Fibroblast of skin of left quadriceps (primary cell): Measurements from ENCODE around the gene PGA5.
"Not testable (repeated sequence)": the region's sequence is repeated elsewhere in the genome, so short reads cannot be mapped to it uniquely, and the experiment has no call there.

Experiments
- DNase-seq, 2 experiments: peaks; one replicate each; pipeline ENCODE4 v3.0.0-alpha.2; 2013; ENCODE audit warnings: low read depth in 2 of 2

PGA5 gene

DNA sequence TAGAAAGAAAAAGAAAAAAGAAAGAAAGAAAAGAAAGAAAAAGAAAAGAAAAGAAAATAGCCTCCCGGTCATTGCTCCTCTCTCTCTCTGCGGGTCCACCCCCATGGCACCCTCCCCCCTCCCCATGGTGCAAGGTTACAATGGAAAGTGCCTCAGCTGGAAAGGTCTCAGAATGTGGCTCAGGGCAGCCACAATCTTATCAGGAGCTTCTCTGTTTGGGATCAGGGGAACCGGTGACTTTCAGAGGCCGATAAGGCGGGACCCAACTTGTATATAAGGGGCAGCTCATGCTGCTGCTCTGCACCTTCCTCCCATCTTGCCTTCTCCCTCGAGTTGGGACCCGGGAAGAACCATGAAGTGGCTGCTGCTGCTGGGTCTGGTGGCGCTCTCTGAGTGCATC, at the start of gene PGA5:
Gene PGA5 (plus strand): TSS at position 301 of the 400 bp plus-strand sequence. CDS start 52 bp downstream, at position 353.
- DNase-seq, result not testable (repeated sequence)

DNA sequence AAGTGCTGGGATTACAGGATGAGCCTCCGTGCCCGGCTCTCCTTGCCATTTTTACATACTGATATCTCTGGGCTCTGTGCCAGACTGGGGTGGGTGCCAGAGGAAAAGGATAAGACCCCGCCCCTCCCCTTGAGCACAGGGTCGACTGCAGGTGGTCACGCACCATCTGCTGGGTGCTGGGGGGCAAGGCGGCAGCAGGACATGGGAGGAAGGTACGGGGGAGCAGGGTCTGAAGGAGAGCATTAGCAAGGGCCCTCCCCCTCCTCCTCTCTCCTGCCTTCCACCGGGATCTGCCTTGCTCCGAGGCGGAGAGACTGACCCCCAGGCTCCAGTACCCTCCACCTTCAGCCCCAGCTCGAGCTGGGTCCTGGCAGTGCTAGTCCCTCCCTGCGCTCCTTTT, 47.4 kb upstream of the PGA5 start:
- no peak for DNase-seq

DNA sequence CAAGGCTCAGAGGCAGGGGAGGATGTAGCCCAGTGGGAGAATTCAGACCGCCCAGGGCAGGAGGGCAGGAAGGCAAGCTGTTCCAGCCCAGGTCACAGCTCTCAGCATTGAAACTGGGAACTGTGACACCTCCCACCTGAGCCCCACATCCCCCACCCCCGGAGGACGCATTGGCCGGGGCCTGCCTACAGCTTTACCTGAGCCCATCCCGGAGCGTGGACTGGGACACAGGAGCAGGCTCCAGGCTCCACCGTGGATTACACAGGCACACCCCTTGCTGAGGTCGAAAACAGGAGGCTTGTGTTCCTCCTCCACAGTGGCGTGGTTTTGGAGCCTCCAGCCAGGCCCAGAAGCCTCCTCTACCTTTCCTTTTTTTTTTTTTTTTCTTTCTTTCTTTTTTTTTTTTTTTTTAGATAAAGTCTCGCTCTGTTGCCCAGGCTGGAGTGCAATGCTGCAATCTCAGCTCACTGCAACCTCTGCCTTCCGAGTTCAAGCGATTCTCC, 46.8 kb upstream of the PGA5 start:
- no peak for DNase-seq

DNA sequence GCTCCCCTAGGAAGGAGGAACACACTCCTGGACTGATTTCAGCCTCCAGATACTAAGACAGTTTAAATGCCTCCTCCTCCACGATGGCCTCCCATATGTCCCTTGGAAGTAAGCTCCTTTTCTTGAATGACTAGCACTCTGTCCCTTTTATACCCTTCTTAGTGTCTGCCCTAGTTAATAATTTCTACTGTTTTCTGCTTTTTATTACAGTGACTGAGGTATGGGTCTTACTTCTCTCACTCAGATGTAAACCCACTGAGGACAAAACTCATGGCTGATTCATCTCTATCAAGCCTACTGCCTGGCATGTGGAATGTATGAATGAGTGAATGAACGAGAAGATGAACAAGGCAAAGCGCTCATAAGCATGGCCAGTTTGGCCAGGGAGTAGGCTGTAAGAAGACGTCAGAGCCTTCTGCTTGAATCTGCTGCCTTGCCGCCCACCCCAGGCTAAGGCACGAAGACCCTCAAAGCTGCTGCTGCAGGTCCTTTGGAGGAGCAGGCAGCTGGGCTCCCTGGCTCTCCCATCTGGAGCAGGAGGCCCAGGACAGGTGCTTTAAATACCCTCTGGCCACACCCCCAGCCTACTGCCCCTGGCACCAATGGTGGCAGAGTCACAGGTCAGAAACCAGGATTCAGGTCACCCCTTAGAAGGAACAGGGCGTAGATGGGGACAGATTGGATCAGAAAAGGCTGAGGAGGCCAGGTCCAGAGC, 45.8 kb upstream of the PGA5 start:
- no peak for DNase-seq

DNA sequence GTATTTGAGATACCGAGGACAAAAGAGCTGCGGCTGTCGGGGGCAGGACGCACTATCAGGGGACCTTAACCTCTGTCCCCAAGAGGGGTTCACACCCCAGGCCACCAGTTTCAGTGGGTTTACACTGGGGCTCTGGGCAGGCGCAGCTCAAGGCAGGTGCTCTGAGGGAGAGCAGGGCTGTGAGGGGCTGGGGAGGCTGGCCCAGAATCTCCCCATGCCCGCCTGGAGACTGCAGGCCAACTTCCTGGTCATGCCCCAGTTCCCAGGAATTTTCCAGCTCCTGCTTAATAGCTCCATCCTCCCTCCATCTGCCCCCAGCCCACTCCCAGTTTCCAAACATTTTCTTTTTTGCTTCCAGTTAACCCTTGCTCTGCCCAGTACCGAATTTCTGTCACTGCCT, 45.3 kb upstream of the PGA5 start:
- no peak for DNase-seq

DNA sequence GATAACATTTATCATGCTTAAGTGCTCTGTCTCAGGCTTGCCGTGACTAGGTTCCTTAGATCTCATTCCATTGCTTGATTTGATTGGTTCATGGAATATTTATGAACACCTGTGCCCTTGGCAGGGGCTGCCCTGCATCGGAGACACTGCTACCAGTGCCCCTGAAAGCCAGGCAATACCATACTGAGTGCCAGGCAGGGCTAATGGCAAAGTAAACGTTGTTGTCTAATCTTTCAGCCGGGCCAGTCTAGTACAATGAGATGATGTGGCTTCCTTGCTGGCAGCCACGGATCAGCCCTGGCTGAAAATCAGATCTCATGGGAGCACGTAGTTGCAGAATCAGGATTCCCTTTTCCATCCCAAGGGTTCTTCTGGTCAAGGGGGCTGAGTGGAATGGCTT, 42.6 kb upstream of the PGA5 start:
- DNase-seq, result no peak

DNA sequence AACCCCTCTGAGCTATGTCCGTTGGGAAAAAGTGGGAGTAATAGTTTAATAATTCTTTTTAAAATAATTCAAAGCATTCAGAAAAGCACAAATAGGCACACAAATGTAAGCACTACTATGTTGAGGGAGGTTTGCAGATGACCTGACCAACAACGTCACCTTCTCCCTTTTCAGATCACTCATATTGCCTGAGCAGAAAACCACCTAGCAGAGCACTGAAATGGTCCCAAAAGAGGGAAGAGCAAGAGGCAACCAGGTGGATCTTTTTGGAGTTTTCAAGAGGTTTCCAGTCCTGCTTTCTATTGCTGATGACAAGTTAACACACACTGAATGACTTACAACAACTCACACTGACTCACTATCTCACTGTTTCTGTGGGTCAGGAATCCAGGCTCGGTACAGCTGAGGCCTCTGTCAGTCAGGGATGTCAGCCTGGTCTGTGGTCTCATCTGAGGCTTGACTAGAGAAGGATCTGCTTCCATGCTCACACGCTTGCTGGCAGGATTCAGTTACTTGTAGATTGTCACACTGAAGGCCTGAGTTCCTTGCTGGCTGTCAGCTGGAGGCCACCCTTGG, 41.9 kb upstream of the PGA5 start:
- no peak for DNase-seq

DNA sequence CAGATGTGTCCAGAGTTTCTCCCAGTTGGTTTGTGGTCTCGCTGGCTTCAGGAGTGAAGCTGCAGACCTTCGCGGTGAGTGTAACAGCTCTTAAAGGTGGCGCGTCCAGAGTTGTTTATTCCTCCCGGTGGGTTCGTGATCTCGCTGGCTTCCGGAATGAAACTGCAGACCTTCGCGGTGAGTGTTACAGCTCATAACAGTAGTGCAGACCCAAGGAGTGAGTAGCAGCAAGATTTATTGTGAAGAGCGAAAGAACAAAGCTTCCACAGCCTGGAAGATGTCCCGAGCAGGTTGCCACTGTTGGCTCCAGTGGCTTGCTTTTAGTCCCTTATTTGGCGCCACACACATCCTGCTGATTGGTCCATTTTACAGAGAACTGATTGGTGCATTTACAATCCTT, 39.5 kb upstream of the PGA5 start:
- DNase-seq, result no peak

DNA sequence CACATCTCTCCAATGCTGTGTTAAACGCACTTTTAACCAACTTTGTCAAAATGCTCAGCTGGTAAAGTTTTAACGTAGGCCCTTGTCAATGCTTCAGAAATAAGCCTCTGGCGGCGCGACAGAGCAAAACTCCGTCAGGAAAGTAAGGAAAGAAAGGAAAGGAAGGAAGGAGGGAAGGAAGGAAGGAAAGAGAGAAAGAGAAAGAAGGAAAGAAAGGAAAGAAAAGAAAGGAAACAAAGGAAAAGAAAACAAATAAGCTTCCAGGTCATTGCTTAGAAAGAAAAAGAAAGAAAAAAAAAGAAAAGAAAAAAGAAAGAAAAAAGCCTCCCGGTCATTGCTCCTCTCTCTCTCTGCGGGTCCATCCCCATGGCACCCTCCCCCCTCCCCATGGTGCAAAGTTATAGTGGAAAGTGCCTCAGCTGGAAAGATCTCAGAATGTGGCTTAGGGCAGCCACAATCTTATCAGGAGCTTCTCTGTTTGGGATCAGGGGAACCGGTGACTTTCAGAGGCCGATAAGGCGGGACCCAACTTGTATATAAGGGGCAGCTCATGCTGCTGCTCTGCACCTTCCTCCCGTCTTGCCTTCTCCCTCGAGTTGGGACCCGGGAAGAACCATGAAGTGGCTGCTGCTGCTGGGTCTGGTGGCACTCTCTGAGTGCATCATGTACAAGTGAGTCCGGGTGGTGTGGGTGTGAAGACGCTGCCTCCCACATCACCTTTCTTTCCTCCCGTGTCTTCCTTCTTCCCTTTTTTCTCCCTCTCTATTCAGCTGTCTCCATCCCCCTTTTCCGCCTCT, 37.8 kb upstream of the PGA5 start, which contains the start of gene PGA3:
Gene PGA3 (plus strand): TSS at position 566 of the 797 bp plus-strand sequence. CDS start 50 bp downstream, at position 616.
- DNase-seq, result not testable (repeated sequence)

DNA sequence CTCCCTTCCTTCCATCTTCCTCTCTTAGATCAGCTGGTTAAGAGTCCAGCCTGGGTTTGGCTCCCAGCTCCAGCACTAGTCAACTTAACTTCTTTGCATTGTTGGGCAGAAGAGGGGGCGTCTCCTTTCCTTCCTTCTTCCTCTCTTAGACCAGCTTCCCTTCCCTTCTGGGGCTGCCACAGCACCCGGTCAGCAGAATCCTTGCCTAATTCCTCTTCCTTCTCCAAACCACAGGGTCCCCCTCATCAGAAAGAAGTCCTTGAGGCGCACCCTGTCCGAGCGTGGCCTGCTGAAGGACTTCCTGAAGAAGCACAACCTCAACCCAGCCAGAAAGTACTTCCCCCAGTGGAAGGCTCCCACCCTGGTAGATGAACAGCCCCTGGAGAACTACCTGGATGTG, 37.1 kb upstream of the PGA5 start:
- DNase-seq, result not testable (repeated sequence)

DNA sequence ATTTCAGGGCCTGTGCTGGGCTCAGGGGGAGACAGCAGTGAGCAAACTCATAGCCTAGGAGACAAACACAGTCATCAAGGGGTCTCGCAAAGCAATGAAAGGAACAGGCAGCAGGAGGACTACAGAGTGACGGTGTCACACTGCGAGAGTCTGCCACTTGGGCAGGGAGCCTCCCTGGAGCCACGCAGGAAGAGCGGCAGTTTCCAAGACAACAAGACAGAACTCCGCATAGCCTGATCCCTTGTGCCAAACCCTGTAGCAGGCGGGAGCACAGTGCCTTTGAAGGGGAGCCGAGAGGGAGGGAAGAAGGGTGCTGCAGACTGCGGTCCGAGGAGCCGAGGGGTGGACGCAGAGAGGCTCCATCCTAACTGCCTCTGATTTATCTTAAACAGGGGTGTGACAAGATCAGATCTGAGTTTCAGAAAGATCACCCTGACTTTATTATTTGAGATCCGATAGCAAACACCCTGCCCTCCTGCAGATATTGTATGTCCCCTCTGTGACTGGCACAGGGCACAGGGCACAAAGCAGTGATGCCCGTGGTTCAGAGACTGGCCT, 36.4 kb upstream of the PGA5 start:
- not testable (repeated sequence) for DNase-seq

DNA sequence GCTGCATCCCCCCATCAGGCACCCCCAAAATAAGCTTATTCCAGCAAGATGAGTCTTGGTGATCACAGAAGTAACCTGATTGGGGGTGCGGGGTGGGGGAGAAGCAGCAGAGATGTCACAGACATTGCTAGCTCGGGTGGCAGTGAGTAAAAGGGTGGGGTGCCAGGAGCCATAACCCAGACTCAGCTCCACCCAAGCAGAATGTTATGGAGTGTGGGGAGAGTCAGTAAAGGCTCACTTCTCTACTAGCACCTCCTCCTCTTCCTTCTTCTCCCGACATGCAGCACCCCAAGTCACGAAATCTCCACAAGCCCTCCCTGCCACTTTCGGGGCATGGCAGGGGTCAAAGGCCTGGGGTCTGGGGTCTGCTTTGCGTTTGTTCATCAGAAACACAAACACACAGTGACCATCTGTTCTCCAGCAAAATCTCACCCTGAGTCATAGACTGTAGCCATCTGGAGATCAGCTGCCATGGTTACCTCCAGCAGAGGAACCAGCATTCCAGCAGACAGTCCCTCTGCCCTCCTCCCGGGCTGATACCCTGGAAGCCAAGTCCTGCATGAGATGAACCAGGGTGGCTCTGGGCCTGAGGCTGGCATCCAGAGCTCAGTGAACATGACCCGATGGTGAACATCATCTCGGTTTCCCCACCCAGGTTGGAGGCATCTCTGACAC, 33.2 kb upstream of the PGA5 start:
- not testable (repeated sequence) for DNase-seq

DNA sequence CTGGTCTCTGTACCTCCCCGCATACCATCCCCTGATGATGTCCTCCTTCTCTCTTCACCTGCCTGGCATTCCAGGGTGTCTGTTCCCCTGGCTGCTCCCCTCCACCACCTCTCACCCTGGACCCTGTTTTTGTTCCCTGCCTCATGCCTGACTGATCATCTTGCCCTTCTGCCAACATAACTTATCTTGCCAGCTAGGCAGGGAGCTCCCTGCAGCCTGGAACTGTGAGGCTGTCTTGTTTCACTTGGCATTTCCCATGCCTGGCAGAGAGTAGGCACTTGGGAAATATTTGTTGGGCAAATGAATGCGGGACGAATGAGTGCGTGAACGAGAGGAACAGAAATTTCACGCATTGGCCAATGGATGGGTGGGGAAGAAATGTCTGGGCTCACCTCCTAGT, 30.3 kb upstream of the PGA5 start:
- not testable (repeated sequence) for DNase-seq

DNA sequence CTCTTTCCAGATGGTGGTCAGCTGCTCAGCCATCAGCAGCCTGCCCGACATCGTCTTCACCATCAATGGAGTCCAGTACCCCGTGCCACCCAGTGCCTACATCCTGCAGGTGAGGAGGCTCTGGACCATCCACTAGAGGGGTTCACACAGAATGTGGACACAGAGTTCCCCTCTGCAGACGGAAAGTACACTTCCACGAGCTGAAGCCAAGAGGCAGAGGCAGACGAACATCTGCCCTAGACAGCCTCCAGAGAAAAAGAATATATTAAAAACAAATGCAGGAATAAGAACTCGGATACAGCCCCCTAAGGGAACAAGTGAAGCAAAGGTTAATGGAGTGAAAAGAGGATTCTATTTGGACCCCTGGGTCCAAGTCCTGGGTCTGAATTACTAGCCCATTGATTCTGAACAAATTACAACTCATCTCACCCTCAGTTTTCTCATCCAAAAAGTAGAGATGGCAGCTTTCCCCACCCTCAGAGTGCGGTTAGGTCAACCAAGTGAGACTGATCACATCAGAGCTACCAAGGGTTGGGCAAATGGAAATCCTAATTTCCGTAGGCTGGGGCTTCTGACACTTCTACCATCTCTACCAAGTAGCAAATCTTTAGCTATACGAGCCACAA, 29.5 kb upstream of the PGA5 start:
- DNase-seq, result not testable (repeated sequence)

DNA sequence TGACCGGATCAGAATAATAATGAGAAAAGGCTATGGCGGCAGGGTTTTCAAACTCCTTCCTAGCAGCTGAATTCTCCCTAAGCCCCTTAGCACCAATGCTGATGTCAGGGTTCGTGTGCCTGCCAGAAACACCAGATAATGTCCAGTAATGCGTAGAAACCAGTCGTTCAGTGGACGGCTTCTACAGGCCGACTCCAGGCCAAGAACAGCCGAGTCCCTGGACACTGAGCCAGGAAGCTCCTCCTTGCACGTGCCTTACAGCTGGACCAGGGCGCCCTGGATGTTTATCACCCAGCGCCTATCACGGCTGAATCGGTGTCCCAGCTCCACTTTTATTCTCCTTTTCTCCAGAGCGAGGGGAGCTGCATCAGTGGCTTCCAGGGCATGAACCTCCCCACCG, 28.8 kb upstream of the PGA5 start:
- DNase-seq, result not testable (repeated sequence)

DNA sequence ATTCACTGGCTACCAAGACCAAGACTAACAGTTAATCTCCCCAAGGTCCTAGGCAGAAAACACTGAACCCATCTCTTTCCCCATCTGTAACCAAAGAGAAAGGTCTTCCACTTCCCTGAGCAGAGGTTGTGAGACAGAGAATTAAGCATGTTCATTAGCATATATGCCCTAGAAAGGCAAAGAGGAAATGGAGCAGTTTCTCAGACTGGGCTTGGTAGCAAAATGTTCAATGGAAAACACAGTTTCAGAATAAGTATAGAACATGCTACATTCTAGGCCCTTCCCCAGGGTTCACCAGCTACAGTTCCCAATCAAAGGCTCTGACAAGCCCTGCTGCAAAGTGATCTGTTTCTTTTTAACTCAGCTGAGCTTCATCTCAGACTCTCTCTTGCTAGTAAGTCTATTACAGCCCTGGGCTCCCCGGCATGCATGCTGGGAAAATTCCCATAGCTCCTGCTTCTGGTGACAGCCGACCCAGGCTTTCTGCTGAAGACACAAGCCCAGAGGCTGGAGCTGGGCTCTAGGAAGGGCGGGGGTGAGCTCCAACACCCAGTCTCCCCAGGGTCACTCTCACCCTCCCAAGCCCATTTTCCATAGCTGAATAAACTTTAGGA, 27.2 kb upstream of the PGA5 start:
- DNase-seq, result not testable (repeated sequence)

DNA sequence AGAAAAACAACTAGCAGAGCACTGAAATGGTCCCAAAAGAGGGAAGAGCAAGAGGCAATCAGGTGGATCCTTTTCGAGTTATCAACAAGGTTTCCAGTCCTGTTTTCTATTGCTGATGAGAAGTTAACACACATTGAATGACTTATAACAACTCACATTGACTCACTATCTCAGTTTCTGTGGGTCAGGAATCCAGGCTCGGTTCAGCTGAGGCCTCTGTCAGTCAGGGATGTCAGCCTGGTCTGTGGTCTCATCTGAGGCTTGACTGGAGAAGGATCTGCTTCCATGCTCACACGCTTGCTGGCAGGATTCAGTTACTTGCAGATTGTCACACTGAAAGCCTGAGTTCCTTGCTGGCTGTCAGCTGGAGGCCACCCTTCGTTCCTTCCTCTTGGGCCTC, 22.7 kb upstream of the PGA5 start:
- not testable (repeated sequence) for DNase-seq

DNA sequence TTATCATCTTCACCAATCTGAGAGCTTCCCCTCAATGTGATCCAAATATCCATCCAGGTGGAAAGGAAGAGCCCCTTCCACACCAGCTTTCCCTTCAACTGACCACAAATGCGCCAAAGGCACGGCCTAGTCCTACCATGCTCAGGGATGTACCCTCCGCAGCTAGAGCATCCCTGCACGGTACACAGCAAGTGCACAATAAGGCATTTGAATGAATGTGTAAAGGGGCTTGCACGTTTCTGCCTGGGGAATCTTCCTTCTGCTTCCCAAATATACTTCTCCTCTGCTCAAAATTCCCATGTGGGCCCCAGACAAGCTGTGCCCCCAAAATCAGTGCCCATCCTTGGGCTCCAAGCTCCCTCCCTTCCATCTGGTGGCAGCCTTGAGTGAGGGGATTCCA, 22.0 kb upstream of the PGA5 start:
- DNase-seq, result not testable (repeated sequence)

DNA sequence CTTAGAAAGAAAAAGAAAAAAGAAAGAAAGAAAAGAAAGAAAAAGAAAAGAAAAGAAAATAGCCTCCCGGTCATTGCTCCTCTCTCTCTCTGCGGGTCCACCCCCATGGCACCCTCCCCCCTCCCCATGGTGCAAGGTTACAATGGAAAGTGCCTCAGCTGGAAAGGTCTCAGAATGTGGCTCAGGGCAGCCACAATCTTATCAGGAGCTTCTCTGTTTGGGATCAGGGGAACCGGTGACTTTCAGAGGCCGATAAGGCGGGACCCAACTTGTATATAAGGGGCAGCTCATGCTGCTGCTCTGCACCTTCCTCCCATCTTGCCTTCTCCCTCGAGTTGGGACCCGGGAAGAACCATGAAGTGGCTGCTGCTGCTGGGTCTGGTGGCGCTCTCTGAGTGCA, 18.9 kb upstream of the PGA5 start, which contains the start of gene PGA4:
Gene PGA4 (plus strand): TSS at position 301 of the 400 bp plus-strand sequence. CDS start 54 bp downstream, at position 355.
- DNase-seq, result not testable (repeated sequence)

DNA sequence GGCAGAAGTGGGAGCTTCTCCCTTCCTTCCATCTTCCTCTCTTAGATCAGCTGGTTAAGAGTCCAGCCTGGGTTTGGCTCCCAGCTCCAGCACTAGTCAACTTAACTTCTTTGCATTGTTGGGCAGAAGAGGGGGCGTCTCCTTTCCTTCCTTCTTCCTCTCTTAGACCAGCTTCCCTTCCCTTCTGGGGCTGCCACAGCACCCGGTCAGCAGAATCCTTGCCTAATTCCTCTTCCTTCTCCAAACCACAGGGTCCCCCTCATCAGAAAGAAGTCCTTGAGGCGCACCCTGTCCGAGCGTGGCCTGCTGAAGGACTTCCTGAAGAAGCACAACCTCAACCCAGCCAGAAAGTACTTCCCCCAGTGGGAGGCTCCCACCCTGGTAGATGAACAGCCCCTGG, 18.3 kb upstream of the PGA5 start:
- DNase-seq, result not testable (repeated sequence)
